Choroid plexus epithelial cell (primary cell): Measurements from ENCODE around the gene GABPB2.
A peak's percentile ranks its signal among the peaks of the same experiment; 100 is the strongest.

Experiments used
- DNase-seq: peaks from one replicate; pipeline ENCODE4 v3.0.0-alpha.2; 2010; ENCODE audit warnings: low read depth
- H3K4me3 ChIP-seq: 2 replicates; pipeline ENCODE4 v1.5.1; 2011; ENCODE audit warnings: low read depth, mild to moderate bottlenecking, control low read depth, low read length, moderate library complexity
- CTCF ChIP-seq: conservative IDR thresholded peaks from 2 replicates; pipeline ENCODE4 v1.5.1; 2011; ENCODE audit warnings: low read depth, mild to moderate bottlenecking, control low read depth, inconsistent platforms, low read length, moderate library complexity

GABPB2 gene

GRCh38 chr1:151146072-151146411 lies 75.5 kb downstream of the GABPB2 start:
- peak overlapping the region; percentile 78 for H3K4me3 ChIP-seq
- TF ChIP-seq CTCF = no peak
- no peak for DNase-seq

- H3K4me3 ChIP-seq = peak within 1 kb of the TSS; percentile 78
- no peak for TF ChIP-seq CTCF
- peak; percentile 91 for DNase-seq
These were observed 76.0 kb downstream of the GABPB2 start, which contains the start of gene SEMA6C for GRCh38 chr1:151146412-151147131. SEMA6C (minus strand) TSS chr1:151146631; CDS start chr1:151142621, 4,010 bp downstream.

- TF ChIP-seq CTCF = no peak
- peak overlapping the region; percentile 78 for H3K4me3 ChIP-seq
- DNase-seq = peak; percentile 65
These were observed 76.6 kb downstream of the GABPB2 start for GRCh38 chr1:151147132-151147503.

GRCh38 chr1:151147665-151148064 lies 77.1 kb downstream of the GABPB2 start:
- H3K4me3 ChIP-seq = no peak overlapping the region
- DNase-seq = no peak
- TF ChIP-seq CTCF = no peak

GRCh38 chr1:151156515-151156819 lies 85.9 kb downstream of the GABPB2 start, which contains the start of gene TNFAIP8L2:
TNFAIP8L2 (plus strand) TSS chr1:151156649; CDS start chr1:151158698, 2,049 bp downstream.
- no peak for TF ChIP-seq CTCF
- no peak within 1 kb of the TSS for H3K4me3 ChIP-seq
- DNase-seq = no peak

GRCh38 chr1:151157067-151157531 lies 86.5 kb downstream of the GABPB2 start:
- no peak for DNase-seq
- H3K4me3 ChIP-seq = no peak overlapping the region
- TF ChIP-seq CTCF = no peak

- no peak for TF ChIP-seq CTCF
- H3K4me3 ChIP-seq = no peak overlapping the region
- DNase-seq = no peak
These were observed 87.8 kb downstream of the GABPB2 start for GRCh38 chr1:151158326-151158725.
